IMR-90 (cell line): ENCODE results near the gene BRAT1. TPM values are rescaled to one million over a fixed set of nuclear protein-coding genes. Genes with fewer than 3 reads are reported as not detected.
A peak's percentile ranks its signal among the peaks of the same experiment; 100 is the strongest.

Experiments used
- ATAC-seq: fragments of 200-7000 bp; cut with Tn5 transposase; 2 replicates; pipeline ENCODE4 v1.9.1; 2020; ENCODE audit warnings: low read depth, mild to moderate bottlenecking, moderate library complexity
- BruUV-seq: library from RNA; stranded (reverse); fragments of 400-500 nt; replicated peaks from 2 replicates; lab custom pipeline; 2021; lab: Mats Ljungman, UMichigan
- CTCF ChIA-PET: fragments of 300-600 bp; formaldehyde crosslinking; extraction: SDS; loops from one replicate; lab custom pipeline; 2021; ENCODE audit warnings: antibody characterized with exemption; lab: Yijun Ruan, JAX
- POLR2A ChIA-PET: fragments of 300-600 bp; sonication (Branson Sonifier 250); formaldehyde crosslinking; loops from one replicate; lab custom pipeline; 2022; ENCODE audit warnings: antibody characterized with exemption; ENCODE audit not compliant: unreplicated experiment; lab: Charles Lee
- DNase-seq: peaks from one replicate; pipeline ENCODE4 v3.0.0; 2013
- H2AFZ ChIP-seq: replicated peaks from 2 replicates; pipeline ENCODE3; 2013; ENCODE audit warnings: low read length, mild to moderate bottlenecking; ENCODE audit not compliant: poor library complexity
- H2AK5ac ChIP-seq: 2 replicates; pipeline ENCODE4 v1.6.1; 2013; ENCODE audit warnings: low read depth, low read length, inconsistent platforms
- H2AK9ac ChIP-seq: replicated peaks from 2 replicates; pipeline ENCODE3; 2013; ENCODE audit warnings: mild to moderate bottlenecking, low read depth, low read length, moderate library complexity; ENCODE audit not compliant: poor library complexity
- H2BK120ac ChIP-seq: 2 replicates; pipeline ENCODE4 v1.6.1; 2013; ENCODE audit warnings: low read depth, low read length, inconsistent platforms
- H2BK15ac ChIP-seq: 3 replicates; pipeline ENCODE4 v1.6.1; 2013; ENCODE audit warnings: low read depth, low read length, inconsistent platforms
- H2BK20ac ChIP-seq: 2 replicates; pipeline ENCODE4 v1.6.1; 2013; ENCODE audit warnings: low read depth, mild to moderate bottlenecking, inconsistent platforms, low read length, moderate library complexity
- H2BK5ac ChIP-seq: 2 replicates; pipeline ENCODE4 v1.6.1; 2013; ENCODE audit warnings: mild to moderate bottlenecking, low read depth, low read length, inconsistent platforms; ENCODE audit not compliant: poor library complexity, severe bottlenecking
- H3K14ac ChIP-seq: replicated peaks from 2 replicates; pipeline ENCODE4 v1.6.1; 2013; ENCODE audit warnings: low read depth, low read length, inconsistent platforms
- H3K18ac ChIP-seq: 2 replicates; pipeline ENCODE4 v1.6.1; 2013; ENCODE audit warnings: low read depth, low read length, control low read depth
- H3K23ac ChIP-seq: 2 replicates; pipeline ENCODE4 v1.6.1; 2013; ENCODE audit warnings: low read depth, low read length, inconsistent platforms
- H3K27ac ChIP-seq: 2 replicates; pipeline ENCODE4 v1.5.1; 2013; ENCODE audit warnings: mild to moderate bottlenecking, control low read depth, low read length; ENCODE audit not compliant: insufficient read depth
- H3K27me3 ChIP-seq: 2 replicates; pipeline ENCODE4 v1.6.1; 2013; ENCODE audit warnings: low read length; ENCODE audit not compliant: control insufficient read depth, insufficient read depth
- H3K36me3 ChIP-seq: 2 replicates; pipeline ENCODE4 v1.6.1; 2013; ENCODE audit warnings: low read length, mixed read lengths; ENCODE audit not compliant: control insufficient read depth, insufficient read depth
- H3K4ac ChIP-seq: 2 replicates; pipeline ENCODE4 v1.6.1; 2013; ENCODE audit warnings: low read depth, low read length, inconsistent platforms
- H3K4me1 ChIP-seq: 2 replicates; pipeline ENCODE4 v1.6.1; 2013; ENCODE audit warnings: low read length, mixed read lengths; ENCODE audit not compliant: control insufficient read depth, insufficient read depth
- H3K4me2 ChIP-seq: 2 replicates; pipeline ENCODE4 v1.6.1; 2013; ENCODE audit warnings: low read depth, mild to moderate bottlenecking, control low read depth, low read length, moderate library complexity
- H3K4me3 ChIP-seq: 2 replicates; pipeline ENCODE4 v1.5.1; 2013; ENCODE audit warnings: low read depth, mild to moderate bottlenecking, control low read depth, low read length, moderate library complexity; ENCODE audit not compliant: insufficient read depth
- H3K56ac ChIP-seq: 2 replicates; pipeline ENCODE4 v1.6.1; 2013; ENCODE audit warnings: low read length, inconsistent platforms; ENCODE audit not compliant: insufficient read depth; ENCODE audit errors: extremely low read depth
- H3K79me1 ChIP-seq, 2 experiments: 2 replicates each; pipeline ENCODE4 v1.6.1; 2013; ENCODE audit warnings: low read length in 2 of 2, inconsistent platforms in 1 of 2, low read depth in 1 of 2
- H3K9ac ChIP-seq: 2 replicates; pipeline ENCODE4 v1.6.1; 2013; ENCODE audit warnings: low read depth, low read length, control low read depth
- H3K9me1 ChIP-seq: 2 replicates; pipeline ENCODE4 v1.6.1; 2013; ENCODE audit warnings: low read length, inconsistent platforms; ENCODE audit not compliant: insufficient read depth
- H3K9me3 ChIP-seq: 2 replicates; pipeline ENCODE4 v1.6.1; 2013; ENCODE audit warnings: low read length; ENCODE audit not compliant: control insufficient read depth, insufficient read depth
- H4K20me1 ChIP-seq: 2 replicates; pipeline ENCODE4 v1.6.1; 2013; ENCODE audit warnings: low read length, inconsistent platforms; ENCODE audit not compliant: insufficient read depth
- H4K5ac ChIP-seq: 2 replicates; pipeline ENCODE4 v1.6.1; 2013; ENCODE audit warnings: mild to moderate bottlenecking, low read depth, low read length, control low read depth
- H4K8ac ChIP-seq, 2 experiments: 2 replicates each; pipeline ENCODE4 v1.6.1; 2013; ENCODE audit warnings: low read depth in 2 of 2, low read length in 2 of 2, control low read depth in 1 of 2, inconsistent platforms in 1 of 2
- H4K91ac ChIP-seq: 2 replicates; pipeline ENCODE4 v1.6.1; 2013; ENCODE audit warnings: low read depth, low read length, inconsistent platforms; ENCODE audit not compliant: insufficient read depth
- BHLHE40 ChIP-seq: fragments of 150-350 bp; IDR thresholded peaks from 2 replicates; pipeline ENCODE4 v1.6.1; 2016; ENCODE audit warnings: mild to moderate bottlenecking, low read depth, low read length
- MXI1 ChIP-seq: IDR thresholded peaks from 2 replicates; pipeline ENCODE4 v1.6.1; 2012; ENCODE audit warnings: low read depth, mild to moderate bottlenecking, low read length, moderate library complexity, borderline replicate concordance
- RFX5 ChIP-seq: IDR thresholded peaks from 2 replicates; pipeline ENCODE4 v1.8.0; 2012; ENCODE audit warnings: low read depth, mild to moderate bottlenecking, low read length, moderate library complexity
- SMC3 ChIP-seq: fragments of 150-350 bp; IDR thresholded peaks from 2 replicates; pipeline ENCODE4 v1.6.1; 2016; ENCODE audit warnings: low read depth, mild to moderate bottlenecking, antibody characterized with exemption, low read length, moderate library complexity
- WGBS, 2 experiments: methylation state at CpG; one replicate each; pipeline versions ENCODE4 v1.1.5 to v1.1.7; 2013; ENCODE audit warnings: missing lambda C conversion rate in 2 of 2; ENCODE audit not compliant: insufficient read length in 1 of 2; ENCODE audit errors: extremely low coverage in 2 of 2; 5-methylcytosine and 5-hydroxymethylcytosine counted together
- dilution Hi-C: fragments of 300-500 bp; cut with HindIII; formaldehyde crosslinking; loops from one replicate; pipeline ENCODE4 v1.14.3; 2018; ENCODE audit warnings: low sequenced_read_pairs; ENCODE audit not compliant: unreplicated experiment
- in situ Hi-C: fragments of 300-500 bp; cut with MboI; formaldehyde crosslinking; loops from 3 replicates; pipeline ENCODE4 v1.14.3; 2019; ENCODE audit warnings: low sequenced_read_pairs, inconsistent platforms, mixed read lengths
- intact Hi-C: fragments of 100-400 bp; cut with micrococcal nuclease; formaldehyde crosslinking; loops from 2 replicates; pipeline ENCODE4 v1.10.0; 2022
- polyA plus RNA-seq, 3 experiments: library from polyadenylated mRNA; depleted of rRNA; stranded (reverse); fragments of >200 nt; gene quantifications; 2 replicates each; pipeline ENCODE4 v1.2.3, GENCODE V29; 2012; ENCODE audit warnings: low replicate concordance in 1 of 3
- total RNA-seq: library from RNA; depleted of rRNA; stranded (reverse); fragments of >200 nt; gene quantifications from 2 replicates; pipeline ENCODE4 v1.2.3, GENCODE V29; 2012
- TF ChIP-seq, protein P1 (sequence below): fragments of 150-350 bp; IDR thresholded peaks from 2 replicates; pipeline ENCODE4 v1.6.1; 2016; ENCODE audit warnings: low read depth, mild to moderate bottlenecking, low read length, moderate library complexity, borderline replicate concordance

The BRAT1 gene
- total and polyA plus RNA-seq, 2 of the 4 experiments (the other 2 are of a cell fraction): 6.8 to 21.9 TPM

DNA sequence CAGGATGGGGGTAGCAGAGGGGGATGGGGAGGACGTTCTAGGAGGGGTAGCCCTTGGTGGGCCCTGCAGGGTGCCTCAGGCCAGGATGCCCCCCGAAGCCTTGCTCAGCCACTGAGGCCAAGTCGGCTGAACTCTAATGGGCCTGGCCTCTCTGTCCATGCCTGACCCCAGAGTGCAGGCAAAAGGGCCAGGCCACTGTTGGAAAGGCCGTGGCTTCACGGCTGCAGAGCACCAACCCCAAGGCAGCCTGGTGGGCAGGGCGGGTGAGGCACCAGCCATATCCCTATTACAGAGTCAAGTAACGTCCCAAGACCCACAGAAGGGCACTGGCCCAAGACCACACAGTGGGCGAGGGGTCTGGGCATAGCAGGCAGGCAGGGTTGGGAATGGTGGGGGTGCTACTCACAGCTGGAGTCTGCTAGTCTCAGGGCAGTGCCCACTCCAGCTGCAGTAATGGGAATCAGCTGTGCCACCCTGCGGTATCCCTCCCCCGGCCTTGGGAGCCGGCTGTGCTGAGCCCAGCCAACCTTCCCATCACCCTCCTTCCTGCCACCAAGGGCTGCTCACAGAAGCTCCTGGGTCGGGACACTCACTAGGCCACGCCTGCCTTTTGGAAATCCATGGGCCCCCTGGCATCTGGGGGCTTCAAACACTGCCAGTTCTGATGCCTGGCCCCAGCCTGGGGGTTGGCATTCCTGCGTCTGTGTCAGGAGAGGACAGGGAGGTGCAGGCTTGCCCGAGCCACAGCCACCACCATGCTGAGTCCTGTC, 39.7 kb downstream of the BRAT1 start:
- TF ChIP-seq BHLHE40: no peak
- no peak for TF ChIP-seq RFX5
- TF ChIP-seq, protein P1, sequence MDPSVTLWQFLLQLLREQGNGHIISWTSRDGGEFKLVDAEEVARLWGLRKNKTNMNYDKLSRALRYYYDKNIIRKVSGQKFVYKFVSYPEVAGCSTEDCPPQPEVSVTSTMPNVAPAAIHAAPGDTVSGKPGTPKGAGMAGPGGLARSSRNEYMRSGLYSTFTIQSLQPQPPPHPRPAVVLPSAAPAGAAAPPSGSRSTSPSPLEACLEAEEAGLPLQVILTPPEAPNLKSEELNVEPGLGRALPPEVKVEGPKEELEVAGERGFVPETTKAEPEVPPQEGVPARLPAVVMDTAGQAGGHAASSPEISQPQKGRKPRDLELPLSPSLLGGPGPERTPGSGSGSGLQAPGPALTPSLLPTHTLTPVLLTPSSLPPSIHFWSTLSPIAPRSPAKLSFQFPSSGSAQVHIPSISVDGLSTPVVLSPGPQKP: no peak
- no peak for TF ChIP-seq MXI1
- TF ChIP-seq SMC3: no peak
- no peak overlapping the region for H3K9ac ChIP-seq
- dilution Hi-C loops: no loop called here

More for the DNA sequence above, 39.7 kb downstream of the BRAT1 start:
- H2BK120ac ChIP-seq: peak overlapping the region; percentile 99
- DNase-seq (no peak), ATAC-seq (no peak)
- H3K4ac ChIP-seq: peak overlapping the region; percentile 95
- H3K27ac ChIP-seq: no peak overlapping the region
- 0 out of 2 replicates have a peak, but pooled peaks cover 6% of the 10 kb centered on the region for H4K20me1 ChIP-seq
- H3K4me2 ChIP-seq: no peak overlapping the region
- H4K91ac ChIP-seq: peak overlapping the region; percentile 59
- no peak overlapping the region for H4K5ac ChIP-seq
- H2BK15ac ChIP-seq: peak overlapping the region; percentile 75; the same call in 1 of the 3 replicates
- no TSS peak for BruUV-seq
- peaks cover 1% of the 10 kb centered on the region; the same call in 1 of the 2 replicates for H3K27me3 ChIP-seq
- peaks cover 0 to 6% of the 10 kb centered on the region in 2 experiments; a peak in 2 of 4 replicates for H3K79me1 ChIP-seq
- no peak overlapping the region for H3K4me3 ChIP-seq
- POLR2A ChIA-PET: no interaction called here
- no peak overlapping the region for H2AFZ ChIP-seq
- no peaks in the 10 kb centered on the region for H3K9me3 ChIP-seq
- H3K23ac ChIP-seq: no peak overlapping the region
- no peak overlapping the region for H3K56ac ChIP-seq
- H3K36me3 ChIP-seq: no peaks in the 10 kb centered on the region
- H3K9me1 ChIP-seq: peaks cover 16% of the 10 kb centered on the region
- H3K14ac ChIP-seq: no peak overlapping the region
- H2BK20ac ChIP-seq: peak overlapping the region; percentile 96
- no peak overlapping the region for H4K8ac ChIP-seq
- H2BK5ac ChIP-seq: no peak overlapping the region
- peaks cover 27% of the 10 kb centered on the region for H3K4me1 ChIP-seq
- CTCF ChIA-PET: no interaction called here
- peak overlapping the region; percentile 99 for H2AK5ac ChIP-seq
- WGBS, 2 experiments: 85% methylated on average over 7 of the region's 15 CpGs; no CpG with 5 or more reads in 1 of the 2 experiments
- in situ Hi-C loops: no loop called here
- H2AK9ac ChIP-seq: peak overlapping the region; percentile 99
- no peak overlapping the region for H3K18ac ChIP-seq
- intact Hi-C loops: loop anchor here (2.0 kb wide), 1 partner anchor 17 kb away; no protein-coding TSS in a partner anchor
